ENCODE measurements around the gene COBLL1. TPM values are rescaled to one million over a fixed set of nuclear protein-coding genes. Genes with fewer than 3 reads are reported as not detected.

Gene COBLL1
- total and polyA plus RNA-seq, 9 donors = 11.5 to 56.8 (median 38.4) TPM

GRCh38 chr2:164747140-164747539 lies 94.5 kb downstream of the COBLL1 start:
- no peaks in the 10 kb centered on the region for H3K9me3 ChIP-seq
- no peak for TF ChIP-seq POLR2A (IDR thresholded peaks at IDR 0.05)
- no peak for TF ChIP-seq EP300 (IDR thresholded peaks at IDR 0.05)
- TF ChIP-seq CTCF (IDR thresholded peaks at IDR 0.05) = no peak
- H3K4me1 ChIP-seq (ENCODE audit: insufficient read depth) = peaks cover 9% of the 10 kb centered on the region
- no peaks in the 10 kb centered on the region for H3K27me3 ChIP-seq
- WGBS, 3 donors = 94 to 100% (median 98%) methylated on average over 1 of the region's 1 CpG
- intact Hi-C loops (cut with DNase I) = no loop called here
- H3K4me3 ChIP-seq = no peak overlapping the region
- H3K36me3 ChIP-seq = no peaks in the 10 kb centered on the region
- H3K27ac ChIP-seq = no peak overlapping the region
- DNase-seq = no peak

- TF ChIP-seq POLR2A (IDR thresholded peaks at IDR 0.05) (no peak), CTCF (IDR thresholded peaks at IDR 0.05) (no peak), EP300 (IDR thresholded peaks at IDR 0.05) (no peak)
- 93 to 97% (median 95%) methylated on average over 1 of the region's 1 CpG for WGBS, 3 donors
- Histone ChIP-seq H3K9me3 (no peaks in the 10 kb centered on the region), H3K27ac (no peak overlapping the region), H3K4me1 (ENCODE audit: insufficient read depth) (peaks cover 9% of the 10 kb centered on the region), H3K27me3 (no peaks in the 10 kb centered on the region), H3K4me3 (no peak overlapping the region), H3K36me3 (no peaks in the 10 kb centered on the region)
- DNase-seq = no peak
- intact Hi-C loops (cut with DNase I) = no loop called here
Measured at GRCh38 chr2:164746713-164747112, 94.9 kb downstream of the COBLL1 start.

- no peak overlapping the region for H3K4me3 ChIP-seq
- H3K27me3 ChIP-seq = no peaks in the 10 kb centered on the region
- 82 to 88% (median 84%) methylated on average over 5 of the region's 5 CpGs for WGBS, 3 donors
- H3K36me3 ChIP-seq = no peaks in the 10 kb centered on the region
- no peak for TF ChIP-seq POLR2A (IDR thresholded peaks at IDR 0.05)
- TF ChIP-seq EP300 (IDR thresholded peaks at IDR 0.05) = no peak
- no peak for TF ChIP-seq CTCF (IDR thresholded peaks at IDR 0.05)
- H3K9me3 ChIP-seq = no peaks in the 10 kb centered on the region
- DNase-seq = no peak
- intact Hi-C loops (cut with DNase I) = no loop called here
- peaks cover 9% of the 10 kb centered on the region for H3K4me1 ChIP-seq (ENCODE audit: insufficient read depth)
- H3K27ac ChIP-seq = no peak overlapping the region
Measured at GRCh38 chr2:164745012-164745797, 96.4 kb downstream of the COBLL1 start.

- TF ChIP-seq CTCF (IDR thresholded peaks at IDR 0.05) (no peak), POLR2A (IDR thresholded peaks at IDR 0.05) (no peak), EP300 (IDR thresholded peaks at IDR 0.05) (no peak)
- DNase-seq = no peak
- Histone ChIP-seq H3K4me1 (ENCODE audit: insufficient read depth) (peaks cover 8% of the 10 kb centered on the region), H3K27me3 (no peaks in the 10 kb centered on the region), H3K36me3 (no peaks in the 10 kb centered on the region), H3K9me3 (no peaks in the 10 kb centered on the region), H3K4me3 (no peak overlapping the region), H3K27ac (no peak overlapping the region)
- intact Hi-C loops (cut with DNase I) = no loop called here
- WGBS, 3 donors = 80 to 89% (median 88%) methylated on average over 4 of the region's 4 CpGs
Measured at GRCh38 chr2:164742738-164743317, 98.8 kb downstream of the COBLL1 start.
